ENCODE results near the gene SPCS3.

DNA sequence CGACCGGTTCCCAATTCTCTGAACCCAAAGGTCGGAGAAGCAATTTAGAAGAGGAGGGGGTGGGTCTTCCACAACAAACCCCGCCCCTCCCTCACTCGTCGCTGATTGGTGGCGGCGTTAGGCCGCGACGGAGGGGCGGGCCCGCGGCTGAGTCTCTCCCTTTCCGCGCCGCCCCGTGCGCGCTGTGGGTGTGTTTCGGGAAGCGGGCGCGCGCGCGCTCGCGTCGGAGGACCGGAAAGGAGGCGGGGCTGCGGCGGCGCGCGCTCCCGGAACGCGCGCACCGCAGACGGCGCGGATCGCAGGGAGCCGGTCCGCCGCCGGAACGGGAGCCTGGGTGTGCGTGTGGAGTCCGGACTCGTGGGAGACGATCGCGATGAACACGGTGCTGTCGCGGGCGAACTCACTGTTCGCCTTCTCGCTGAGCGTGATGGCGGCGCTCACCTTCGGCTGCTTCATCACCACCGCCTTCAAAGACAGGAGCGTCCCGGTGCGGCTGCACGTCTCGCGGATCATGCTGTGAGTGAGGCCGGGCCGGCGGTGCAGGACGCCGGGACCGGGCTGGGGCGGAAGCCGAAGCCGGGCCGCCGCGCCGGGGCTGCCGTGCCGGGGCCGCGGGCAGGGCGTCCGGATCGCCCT lies at the start of gene SPCS3:
- TF ChIP-seq, protein P1, sequence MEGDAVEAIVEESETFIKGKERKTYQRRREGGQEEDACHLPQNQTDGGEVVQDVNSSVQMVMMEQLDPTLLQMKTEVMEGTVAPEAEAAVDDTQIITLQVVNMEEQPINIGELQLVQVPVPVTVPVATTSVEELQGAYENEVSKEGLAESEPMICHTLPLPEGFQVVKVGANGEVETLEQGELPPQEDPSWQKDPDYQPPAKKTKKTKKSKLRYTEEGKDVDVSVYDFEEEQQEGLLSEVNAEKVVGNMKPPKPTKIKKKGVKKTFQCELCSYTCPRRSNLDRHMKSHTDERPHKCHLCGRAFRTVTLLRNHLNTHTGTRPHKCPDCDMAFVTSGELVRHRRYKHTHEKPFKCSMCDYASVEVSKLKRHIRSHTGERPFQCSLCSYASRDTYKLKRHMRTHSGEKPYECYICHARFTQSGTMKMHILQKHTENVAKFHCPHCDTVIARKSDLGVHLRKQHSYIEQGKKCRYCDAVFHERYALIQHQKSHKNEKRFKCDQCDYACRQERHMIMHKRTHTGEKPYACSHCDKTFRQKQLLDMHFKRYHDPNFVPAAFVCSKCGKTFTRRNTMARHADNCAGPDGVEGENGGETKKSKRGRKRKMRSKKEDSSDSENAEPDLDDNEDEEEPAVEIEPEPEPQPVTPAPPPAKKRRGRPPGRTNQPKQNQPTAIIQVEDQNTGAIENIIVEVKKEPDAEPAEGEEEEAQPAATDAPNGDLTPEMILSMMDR (IDR thresholded peaks at IDR 0.05; ENCODE audit: insufficient read depth, low read depth, low read length) = no peak
- no peak for TF ChIP-seq EZH2 (IDR thresholded peaks at IDR 0.05; ENCODE audit: insufficient read depth, low read length)
